GM21717 (cell line): Measurements from ENCODE around the gene GIPC3.

Experiments
- ATAC-seq: cut with Tn5 transposase; IDR thresholded peaks from one replicate; pipeline ENCODE4 v1.9.1; 2021; ENCODE audit warnings: mild to moderate bottlenecking, moderate library complexity; ENCODE audit not compliant: unreplicated experiment

Gene GIPC3

GRCh38 chr19:3585301-3586126, at the start of gene GIPC3:
TSS of gene GIPC3 (plus strand) at chr19:3585478. CDS start at chr19:3585598, 120 bp downstream.
- no peak for ATAC-seq

- ATAC-seq, result no peak
Observed at GRCh38 chr19:3535563-3535965, 49.7 kb upstream of the GIPC3 start.

GRCh38 chr19:3535981-3536380, 49.3 kb upstream of the GIPC3 start:
- no peak for ATAC-seq

GRCh38 chr19:3536429-3537100, 48.7 kb upstream of the GIPC3 start:
- ATAC-seq, result no peak

- ATAC-seq, result no peak
Observed at GRCh38 chr19:3537101-3537437, 48.2 kb upstream of the GIPC3 start.

- no peak for ATAC-seq
Observed at GRCh38 chr19:3537438-3538240, 47.6 kb upstream of the GIPC3 start.

GRCh38 chr19:3538258-3538929, 46.9 kb upstream of the GIPC3 start:
- ATAC-seq, result no peak

GRCh38 chr19:3538965-3539755, 46.1 kb upstream of the GIPC3 start, which contains the start of gene TEKTIP1:
TSS of gene TEKTIP1 (plus strand) at chr19:3539174. CDS start at chr19:3539178, 4 bp downstream.
- ATAC-seq, result no peak

- ATAC-seq, result no peak
Observed at GRCh38 chr19:3539756-3540118, 45.5 kb upstream of the GIPC3 start.

- ATAC-seq, result no peak
Observed at GRCh38 chr19:3543150-3544057, 41.9 kb upstream of the GIPC3 start.

GRCh38 chr19:3544058-3544376, 41.3 kb upstream of the GIPC3 start:
- no peak for ATAC-seq

GRCh38 chr19:3544742-3545668, 40.3 kb upstream of the GIPC3 start:
- ATAC-seq, result no peak

GRCh38 chr19:3545669-3546034, 39.6 kb upstream of the GIPC3 start:
- ATAC-seq, result no peak

- no peak for ATAC-seq
Observed at GRCh38 chr19:3546119-3546518, 39.2 kb upstream of the GIPC3 start.

- ATAC-seq, result no peak
Observed at GRCh38 chr19:3547301-3547731, 38.0 kb upstream of the GIPC3 start.

- no peak for ATAC-seq
Observed at GRCh38 chr19:3547767-3548282, 37.5 kb upstream of the GIPC3 start.

GRCh38 chr19:3548606-3549005, 36.7 kb upstream of the GIPC3 start:
- ATAC-seq, result no peak

GRCh38 chr19:3549816-3550215, 35.5 kb upstream of the GIPC3 start:
- no peak for ATAC-seq
